Measurements from ENCODE around the gene PHACTR3. TPM values are rescaled to one million over a fixed set of nuclear protein-coding genes. Genes with fewer than 3 reads are reported as not detected.

PHACTR3 gene
- polyA plus RNA-seq, 2 of the 4 experiments (the other 2 are of a cell fraction) = not detected

DNA sequence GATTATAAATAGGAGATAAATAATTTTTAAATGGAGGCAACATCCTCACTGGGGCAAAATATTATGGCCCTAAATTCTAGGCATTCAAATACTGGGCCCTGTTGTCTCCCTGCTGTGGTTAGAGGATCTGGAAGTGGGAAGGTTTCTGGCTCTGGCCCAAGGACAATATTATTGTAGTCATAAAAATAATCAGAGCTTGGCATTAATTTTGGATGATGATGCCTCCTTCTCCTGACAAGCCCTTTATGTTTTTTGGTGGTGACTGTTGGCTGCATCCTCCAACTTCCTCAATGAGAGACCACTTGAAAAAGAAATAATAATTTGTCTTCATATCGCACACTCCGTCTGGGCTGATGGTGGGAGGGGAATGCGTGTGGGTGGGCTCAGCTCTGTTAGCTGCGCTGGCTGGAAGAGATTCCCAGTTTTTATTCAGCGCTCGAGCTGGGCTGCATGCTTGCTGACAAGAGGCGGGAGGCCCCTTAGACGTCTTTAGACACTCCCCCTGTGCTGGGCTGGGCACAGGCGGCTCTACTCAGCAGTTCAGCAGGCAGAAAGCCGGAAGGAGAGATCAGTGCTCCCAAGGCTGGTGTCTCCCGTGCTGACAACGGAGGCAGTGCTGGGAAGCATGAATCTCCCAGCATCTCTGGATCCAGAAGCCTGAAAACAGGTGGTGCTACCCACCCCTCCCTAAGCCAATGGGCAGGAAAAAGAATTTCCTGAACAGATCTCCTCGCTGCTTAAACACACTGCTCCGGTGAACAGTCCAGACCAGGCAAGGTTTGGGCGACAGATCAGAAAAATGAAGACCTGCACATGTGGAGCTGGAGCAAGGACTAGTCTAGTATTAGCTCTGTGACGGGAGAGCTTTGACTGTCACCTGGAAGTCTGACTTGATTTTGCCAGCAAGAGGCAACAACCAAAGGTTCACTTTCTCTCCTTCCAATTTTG, 231.4 kb downstream of the PHACTR3 start:
- no peak for TF ChIP-seq RAD21 (conservative IDR thresholded peaks at IDR 0.05 in 1 of 2, IDR thresholded peaks at IDR 0.05 in 1 of 2)
- no peak for TF ChIP-seq HOXA7 (CRISPR knock-in tag; IDR thresholded peaks at IDR 0.05)
- TF ChIP-seq NR3C1 (IDR thresholded peaks at IDR 0.05) = no peak
- no peak for TF ChIP-seq MAZ (IDR thresholded peaks at IDR 0.05; ENCODE audit: borderline replicate concordance, low read depth, low read length)
- TF ChIP-seq RNF2 (IDR thresholded peaks at IDR 0.05; ENCODE audit: borderline replicate concordance, low read depth) = no peak
- no peak for TF ChIP-seq POLR2A (IDR thresholded peaks at IDR 0.05; ENCODE audit: low read length)
- no peak for TF ChIP-seq RFX5 (IDR thresholded peaks at IDR 0.05)

DNA sequence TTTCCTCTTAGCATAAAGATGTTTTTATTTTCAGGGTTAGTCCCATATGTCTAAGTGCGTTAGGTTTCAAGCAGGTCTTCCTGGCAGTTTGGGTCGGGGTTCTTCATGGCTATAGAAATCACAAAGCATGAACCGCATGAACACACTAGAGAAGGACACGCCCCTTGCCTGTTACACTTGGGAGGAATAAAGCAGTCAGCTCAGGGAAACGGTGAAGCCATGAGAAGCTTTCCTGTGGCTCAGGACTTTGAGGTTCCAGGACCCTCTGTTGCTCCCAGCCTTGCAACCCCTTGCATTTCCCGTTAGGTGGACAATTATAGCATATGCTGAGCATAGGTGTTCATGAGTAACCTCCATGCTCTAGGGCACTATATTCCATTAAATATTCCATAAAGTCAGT, 232.4 kb downstream of the PHACTR3 start:
- H3K27ac ChIP-seq = no peak overlapping the region
- FAIRE-seq = no peak
- H3K9me3 ChIP-seq = no peaks in the 10 kb centered on the region
- no peak overlapping the region for H3K4me2 ChIP-seq
- no peak for TF ChIP-seq TP53 (CRISPR knock-in tag; IDR thresholded peaks at IDR 0.05)
- TF ChIP-seq POLR2A (IDR thresholded peaks at IDR 0.05; ENCODE audit: low read length) = no peak
- TF ChIP-seq HMGXB4 (CRISPR knock-in tag; IDR thresholded peaks at IDR 0.05; ENCODE audit: borderline replicate concordance) = no peak
- no peak for TF ChIP-seq RAD21 (conservative IDR thresholded peaks at IDR 0.05 in 1 of 2, IDR thresholded peaks at IDR 0.05 in 1 of 2)
- no peak for TF ChIP-seq RARB (CRISPR knock-in tag; IDR thresholded peaks at IDR 0.05)
- no peak for TF ChIP-seq KDM1A (IDR thresholded peaks at IDR 0.05; ENCODE audit: low read depth)
- TF ChIP-seq SMC3 (IDR thresholded peaks at IDR 0.05) = no peak
- no peak for TF ChIP-seq EHF (CRISPR knock-in tag; IDR thresholded peaks at IDR 0.05)
- TF ChIP-seq, protein P1, sequence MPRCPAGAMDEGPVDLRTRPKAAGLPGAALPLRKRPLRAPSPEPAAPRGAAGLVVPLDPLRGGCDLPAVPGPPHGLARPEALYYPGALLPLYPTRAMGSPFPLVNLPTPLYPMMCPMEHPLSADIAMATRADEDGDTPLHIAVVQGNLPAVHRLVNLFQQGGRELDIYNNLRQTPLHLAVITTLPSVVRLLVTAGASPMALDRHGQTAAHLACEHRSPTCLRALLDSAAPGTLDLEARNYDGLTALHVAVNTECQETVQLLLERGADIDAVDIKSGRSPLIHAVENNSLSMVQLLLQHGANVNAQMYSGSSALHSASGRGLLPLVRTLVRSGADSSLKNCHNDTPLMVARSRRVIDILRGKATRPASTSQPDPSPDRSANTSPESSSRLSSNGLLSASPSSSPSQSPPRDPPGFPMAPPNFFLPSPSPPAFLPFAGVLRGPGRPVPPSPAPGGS (IDR thresholded peaks at IDR 0.05) = no peak
- TF ChIP-seq, protein P2, sequence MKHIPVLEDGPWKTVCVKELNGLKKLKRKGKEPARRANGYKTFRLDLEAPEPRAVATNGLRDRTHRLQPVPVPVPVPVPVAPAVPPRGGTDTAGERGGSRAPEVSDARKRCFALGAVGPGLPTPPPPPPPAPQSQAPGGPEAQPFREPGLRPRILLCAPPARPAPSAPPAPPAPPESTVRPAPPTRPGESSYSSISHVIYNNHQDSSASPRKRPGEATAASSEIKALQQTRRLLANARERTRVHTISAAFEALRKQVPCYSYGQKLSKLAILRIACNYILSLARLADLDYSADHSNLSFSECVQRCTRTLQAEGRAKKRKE (CRISPR knock-in tag; IDR thresholded peaks at IDR 0.05; ENCODE audit: low read depth) = no peak
- no peak for TF ChIP-seq HEYL (CRISPR knock-in tag; IDR thresholded peaks at IDR 0.05)
- no peak for TF ChIP-seq NPAS2 (CRISPR knock-in tag; IDR thresholded peaks at IDR 0.05; ENCODE audit: borderline replicate concordance)
- TF ChIP-seq CEBPB (IDR thresholded peaks at IDR 0.05) = no peak
- TF ChIP-seq USF2 (IDR thresholded peaks at IDR 0.05) = no peak
- TF ChIP-seq REST (IDR thresholded peaks at IDR 0.05) = no peak
- TF ChIP-seq CHD2 (IDR thresholded peaks at IDR 0.05; ENCODE audit: low read length, partially characterized antibody) = no peak
- TF ChIP-seq BHLHE40 (IDR thresholded peaks at IDR 0.05; ENCODE audit: low read depth, low read length) = no peak
- TF ChIP-seq CHD4 (IDR thresholded peaks at IDR 0.05; ENCODE audit: borderline replicate concordance) = no peak
- no peak for TF ChIP-seq ZFP36 (IDR thresholded peaks at IDR 0.05; ENCODE audit: borderline replicate concordance, partially characterized antibody)
- TF ChIP-seq RNF2 (IDR thresholded peaks at IDR 0.05; ENCODE audit: borderline replicate concordance, low read depth) = no peak
- ChIA-PET CTCF (interaction anchor here (2.6 kb wide), 1 partner anchor 16 kb away, joined by 7 read pairs; no protein-coding TSS in a partner anchor), POLR2A (no interaction called here)
- no peak for ATAC-seq
- 35% methylated on average over 6 of the region's 6 CpGs for WGBS (ENCODE audit: missing lambda C conversion rate)
- H3K4me3 ChIP-seq = no peak overlapping the region
- H3K4me1 ChIP-seq = no peaks in the 10 kb centered on the region
- DNase-seq (ENCODE audit: low read depth in 1 of 2, low spot score in 1 of 2) = no peak

More for the DNA sequence above, 231.4 kb downstream of the PHACTR3 start:
- Histone ChIP-seq H3K4me1 (no peaks in the 10 kb centered on the region), H3K9me3 (no peaks in the 10 kb centered on the region), H3K4me2 (no peak overlapping the region), H3K4me3 (no peak overlapping the region), H3K27ac (no peak overlapping the region)
- CTCF ChIA-PET = interaction anchor here (1.4 to 2.6 kb wide), 2 partner anchors 15 to 18 kb away, joined by 3 to 7 read pairs; no protein-coding TSS in a partner anchor
- POLR2A ChIA-PET = no interaction called here
- FAIRE-seq (no peak), ATAC-seq (no peak), DNase-seq (ENCODE audit: low read depth in 1 of 2, low spot score in 1 of 2) (no peak)
- 45% methylated on average over 14 of the region's 16 CpGs for WGBS (ENCODE audit: missing lambda C conversion rate)

Data from A549 (cell line).